HG03095 (cell line): ENCODE results near the gene SPC25.

Experiments used
- ATAC-seq: cut with Tn5 transposase; IDR thresholded peaks from one replicate; pipeline ENCODE4 v1.9.1; 2021; ENCODE audit warnings: moderate library complexity; ENCODE audit not compliant: unreplicated experiment

Gene SPC25

GRCh38 chr2:168848225-168848624 is 42.0 kb downstream of the SPC25 start:
- no peak for ATAC-seq

GRCh38 chr2:168843253-168843652 is 47.0 kb downstream of the SPC25 start:
- no peak for ATAC-seq

GRCh38 chr2:168841445-168841844 is 48.8 kb downstream of the SPC25 start:
- no peak for ATAC-seq

- ATAC-seq: no peak
Observed at GRCh38 chr2:168835969-168836368, 54.3 kb downstream of the SPC25 start.

- ATAC-seq: no peak
Observed at GRCh38 chr2:168831662-168832061, 58.6 kb downstream of the SPC25 start.

GRCh38 chr2:168830958-168831357 is 59.3 kb downstream of the SPC25 start:
- no peak for ATAC-seq

GRCh38 chr2:168825126-168825525 is 65.1 kb downstream of the SPC25 start:
- ATAC-seq: no peak

- no peak for ATAC-seq
Observed at GRCh38 chr2:168821992-168822391, 68.2 kb downstream of the SPC25 start.

- no peak for ATAC-seq
Observed at GRCh38 chr2:168821577-168821976, 68.7 kb downstream of the SPC25 start.
